ENCODE measurements around the gene RIC1.

The RIC1 gene

DNA sequence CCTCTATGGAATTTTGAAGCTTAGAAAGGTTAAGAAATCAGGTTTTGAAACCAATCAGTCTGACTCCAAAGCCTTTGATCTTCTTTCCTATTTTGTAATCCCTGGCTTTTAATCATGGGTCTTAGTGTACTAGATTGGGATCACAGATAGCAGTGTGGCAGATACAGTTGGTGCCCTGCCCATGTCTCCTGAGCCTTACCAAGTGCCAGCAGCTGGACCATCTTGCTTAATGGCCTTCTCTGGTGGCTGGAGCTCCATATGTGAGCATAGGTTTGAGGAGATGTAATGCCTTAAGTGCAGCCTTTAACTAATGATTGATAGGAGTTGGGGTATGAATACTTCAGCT is 16.7 kb upstream of the RIC1 start:
- H3K27ac ChIP-seq: no peak overlapping the region; the same call in 1 of the 2 replicates
- no peak for TF ChIP-seq ZFX (IDR thresholded peaks at IDR 0.05)
- TF ChIP-seq, protein P1, sequence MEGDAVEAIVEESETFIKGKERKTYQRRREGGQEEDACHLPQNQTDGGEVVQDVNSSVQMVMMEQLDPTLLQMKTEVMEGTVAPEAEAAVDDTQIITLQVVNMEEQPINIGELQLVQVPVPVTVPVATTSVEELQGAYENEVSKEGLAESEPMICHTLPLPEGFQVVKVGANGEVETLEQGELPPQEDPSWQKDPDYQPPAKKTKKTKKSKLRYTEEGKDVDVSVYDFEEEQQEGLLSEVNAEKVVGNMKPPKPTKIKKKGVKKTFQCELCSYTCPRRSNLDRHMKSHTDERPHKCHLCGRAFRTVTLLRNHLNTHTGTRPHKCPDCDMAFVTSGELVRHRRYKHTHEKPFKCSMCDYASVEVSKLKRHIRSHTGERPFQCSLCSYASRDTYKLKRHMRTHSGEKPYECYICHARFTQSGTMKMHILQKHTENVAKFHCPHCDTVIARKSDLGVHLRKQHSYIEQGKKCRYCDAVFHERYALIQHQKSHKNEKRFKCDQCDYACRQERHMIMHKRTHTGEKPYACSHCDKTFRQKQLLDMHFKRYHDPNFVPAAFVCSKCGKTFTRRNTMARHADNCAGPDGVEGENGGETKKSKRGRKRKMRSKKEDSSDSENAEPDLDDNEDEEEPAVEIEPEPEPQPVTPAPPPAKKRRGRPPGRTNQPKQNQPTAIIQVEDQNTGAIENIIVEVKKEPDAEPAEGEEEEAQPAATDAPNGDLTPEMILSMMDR (conservative IDR thresholded peaks at IDR 0.05): no peak

- TF ChIP-seq, protein P1 (conservative IDR thresholded peaks at IDR 0.05): no peak
- no peak for TF ChIP-seq ZFX (IDR thresholded peaks at IDR 0.05)
- no peak overlapping the region for H3K27ac ChIP-seq
These were observed 14.7 kb upstream of the RIC1 start for GRCh38 chr9:5614192-5614591.

DNA sequence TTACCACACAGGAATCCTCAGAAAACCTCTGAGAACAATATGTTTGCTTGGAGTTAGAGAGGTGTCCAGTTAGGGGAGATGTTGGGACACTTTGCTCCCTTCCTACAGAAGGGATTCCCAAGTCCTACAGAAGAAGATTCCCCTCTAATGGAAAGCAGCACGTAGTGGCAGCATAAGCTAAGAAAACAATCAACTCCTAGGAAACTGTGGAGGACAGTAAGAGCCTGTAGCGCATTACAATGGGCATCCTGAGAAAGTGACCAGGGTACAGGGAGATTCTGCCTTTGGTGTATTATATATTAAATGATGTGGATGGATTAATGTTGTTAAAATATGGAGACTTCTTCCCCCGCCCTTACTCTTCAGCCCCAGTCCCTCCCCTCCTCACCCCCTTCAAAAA is 13.9 kb upstream of the RIC1 start:
- no peak for TF ChIP-seq ZFX (IDR thresholded peaks at IDR 0.05)
- TF ChIP-seq, protein P1 (conservative IDR thresholded peaks at IDR 0.05): no peak

DNA sequence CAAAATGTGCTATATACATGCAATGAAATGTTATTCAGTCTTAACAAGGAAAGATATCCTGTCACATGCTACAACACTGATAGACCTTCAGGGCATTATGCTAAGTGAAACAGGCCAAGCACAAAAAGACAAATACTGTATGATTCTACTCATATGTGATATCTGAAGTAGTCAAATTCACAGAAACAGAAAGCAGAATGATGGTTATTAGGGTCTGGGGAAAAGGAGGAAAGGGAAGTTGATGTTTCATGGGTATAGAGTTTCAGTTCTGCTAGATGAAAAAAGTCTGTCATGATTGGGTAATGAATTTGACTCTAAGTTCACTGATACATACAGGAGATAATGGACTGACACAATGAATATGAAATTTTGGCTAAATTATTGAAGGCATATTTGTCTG is 11.2 kb upstream of the RIC1 start:
- H3K27ac ChIP-seq: no peak overlapping the region
- TF ChIP-seq ZFX (IDR thresholded peaks at IDR 0.05): no peak
- TF ChIP-seq, protein P1 (conservative IDR thresholded peaks at IDR 0.05): no peak

More for the DNA sequence above, 13.9 kb upstream of the RIC1 start:
- no peak overlapping the region for H3K27ac ChIP-seq

GRCh38 chr9:5620494-5620893 is 8.4 kb upstream of the RIC1 start:
- H3K27ac ChIP-seq: no peak overlapping the region; the same call in 1 of the 2 replicates
- no peak for TF ChIP-seq ZFX (IDR thresholded peaks at IDR 0.05)

DNA sequence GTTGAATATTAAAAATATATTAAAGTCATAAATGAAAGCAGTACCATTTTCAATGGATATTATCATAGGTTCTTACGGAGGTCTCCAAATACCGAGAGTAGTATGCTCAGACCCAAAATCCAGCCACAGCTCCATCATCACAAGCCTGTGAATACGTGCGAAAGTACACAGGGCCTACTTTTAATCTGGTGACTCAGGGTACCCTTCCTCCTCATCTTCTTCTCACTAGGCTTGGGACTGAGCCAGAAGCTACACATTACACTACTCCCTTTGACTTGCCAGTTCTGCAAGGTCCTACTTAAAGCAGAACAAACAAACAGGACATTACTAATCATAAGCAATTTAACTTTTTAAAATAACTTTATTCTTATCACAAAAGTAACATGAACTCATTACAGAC is 7.6 kb upstream of the RIC1 start:
- no peak overlapping the region for H3K27ac ChIP-seq
- no peak for TF ChIP-seq ZFX (IDR thresholded peaks at IDR 0.05)
- TF ChIP-seq, protein P1 (conservative IDR thresholded peaks at IDR 0.05): no peak

DNA sequence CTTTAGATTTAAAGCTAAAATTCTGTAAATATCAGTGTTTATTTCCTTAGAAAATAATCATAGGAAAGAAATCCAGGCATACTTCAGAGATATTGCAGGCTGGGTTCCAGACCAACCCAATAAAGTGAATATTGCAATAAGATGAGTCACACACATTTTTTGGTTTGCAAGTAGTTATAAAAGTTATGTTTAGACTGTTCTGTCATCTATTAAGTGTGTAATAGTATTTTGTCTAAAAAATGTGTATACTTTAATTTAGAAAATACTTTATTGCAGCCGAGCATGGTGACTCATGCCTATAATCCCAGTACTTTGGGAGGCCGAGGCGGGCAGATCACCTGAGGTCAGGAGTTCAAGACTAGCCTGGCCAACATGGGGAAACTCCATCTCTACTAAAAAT is 6.9 kb upstream of the RIC1 start:
- H3K27ac ChIP-seq: no peak overlapping the region

GRCh38 chr9:5624655-5625054 is 4.3 kb upstream of the RIC1 start:
- H3K27ac ChIP-seq: no peak overlapping the region
- TF ChIP-seq, protein P1 (conservative IDR thresholded peaks at IDR 0.05): no peak
- TF ChIP-seq ZFX (IDR thresholded peaks at IDR 0.05): no peak

More for the DNA sequence above, 6.9 kb upstream of the RIC1 start:
- TF ChIP-seq, protein P1 (conservative IDR thresholded peaks at IDR 0.05): no peak
- TF ChIP-seq ZFX (IDR thresholded peaks at IDR 0.05): no peak
